GM21390 (cell line): ENCODE measurements around the gene ZNF280D.
"Not testable (repeated sequence)": the region's sequence is repeated elsewhere in the genome, so short reads cannot be mapped to it uniquely, and the experiment has no call there.

Experiments used
- ATAC-seq: cut with Tn5 transposase; IDR thresholded peaks from one replicate; pipeline ENCODE4 v1.9.1; 2021; ENCODE audit not compliant: unreplicated experiment

Gene ZNF280D, protein sequence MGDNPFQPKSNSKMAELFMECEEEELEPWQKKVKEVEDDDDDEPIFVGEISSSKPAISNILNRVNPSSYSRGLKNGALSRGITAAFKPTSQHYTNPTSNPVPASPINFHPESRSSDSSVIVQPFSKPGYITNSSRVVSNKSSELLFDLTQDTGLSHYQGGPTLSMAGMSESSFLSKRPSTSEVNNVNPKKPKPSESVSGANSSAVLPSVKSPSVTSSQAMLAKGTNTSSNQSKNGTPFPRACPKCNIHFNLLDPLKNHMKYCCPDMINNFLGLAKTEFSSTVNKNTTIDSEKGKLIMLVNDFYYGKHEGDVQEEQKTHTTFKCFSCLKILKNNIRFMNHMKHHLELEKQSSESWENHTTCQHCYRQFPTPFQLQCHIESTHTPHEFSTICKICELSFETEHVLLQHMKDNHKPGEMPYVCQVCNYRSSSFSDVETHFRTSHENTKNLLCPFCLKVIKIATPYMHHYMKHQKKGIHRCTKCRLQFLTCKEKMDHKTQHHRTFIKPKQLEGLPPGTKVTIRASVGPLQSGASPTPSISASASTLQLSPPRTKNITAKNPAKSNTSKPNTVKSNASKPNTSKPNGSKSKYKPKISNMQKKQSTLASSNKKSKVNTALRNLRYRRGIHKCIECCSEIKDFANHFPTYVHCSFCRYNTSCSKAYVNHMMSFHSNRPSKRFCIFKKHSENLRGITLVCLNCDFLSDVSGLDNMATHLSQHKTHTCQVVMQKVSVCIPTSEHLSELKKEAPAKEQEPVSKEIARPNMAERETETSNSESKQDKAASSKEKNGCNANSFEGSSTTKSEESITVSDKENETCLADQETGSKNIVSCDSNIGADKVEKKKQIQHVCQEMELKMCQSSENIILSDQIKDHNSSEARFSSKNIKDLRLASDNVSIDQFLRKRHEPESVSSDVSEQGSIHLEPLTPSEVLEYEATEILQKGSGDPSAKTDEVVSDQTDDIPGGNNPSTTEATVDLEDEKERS

DNA sequence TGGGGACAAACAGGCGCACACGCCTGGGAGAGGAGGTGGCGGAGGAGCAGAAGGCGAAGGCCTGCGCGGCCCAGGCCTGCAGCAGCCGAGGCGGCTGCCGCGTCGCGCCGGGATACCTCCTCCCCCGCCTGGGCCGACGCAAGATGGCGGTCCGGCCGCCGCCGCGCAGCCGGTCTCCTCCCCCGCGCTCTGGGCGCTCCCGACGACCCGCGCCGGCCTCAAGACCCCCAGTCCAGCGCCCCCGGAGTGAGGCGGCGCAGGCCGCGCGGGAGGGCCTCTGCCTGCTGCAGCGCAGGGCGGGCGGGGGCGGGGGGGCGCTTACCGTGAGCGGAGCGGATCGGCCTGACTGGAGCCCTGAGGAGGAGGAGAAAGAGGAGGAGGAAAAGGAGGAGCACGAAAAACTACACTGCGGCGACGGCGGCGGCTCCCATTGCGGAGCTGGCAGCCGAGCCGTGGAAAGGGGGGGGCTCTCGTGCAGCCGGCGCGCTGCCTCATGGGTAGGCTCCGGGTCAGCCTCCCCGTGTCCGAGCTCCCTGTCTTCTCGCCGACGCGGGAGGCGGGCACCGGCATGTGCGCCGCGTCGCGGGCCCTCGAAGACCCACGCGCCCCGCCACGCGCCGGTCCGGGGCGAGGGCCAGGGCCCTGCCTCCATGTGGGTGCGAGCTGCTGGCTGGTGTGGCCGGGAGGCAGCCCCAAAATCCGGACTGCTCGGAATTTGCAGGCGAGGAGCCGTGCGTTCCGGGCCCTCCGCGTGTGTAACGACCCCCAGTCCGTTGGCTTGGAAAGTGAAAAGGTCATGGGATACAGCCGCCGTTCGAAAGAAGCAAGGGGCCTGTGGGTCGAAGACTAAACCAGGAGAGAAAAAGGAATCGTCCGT is at the start of gene ZNF280D:
TSS of gene ZNF280D (minus strand) at position 374 of the 877 bp plus-strand sequence. CDS start 26,400 bp downstream, outside the sequence.
- peak; percentile 77 for ATAC-seq

DNA sequence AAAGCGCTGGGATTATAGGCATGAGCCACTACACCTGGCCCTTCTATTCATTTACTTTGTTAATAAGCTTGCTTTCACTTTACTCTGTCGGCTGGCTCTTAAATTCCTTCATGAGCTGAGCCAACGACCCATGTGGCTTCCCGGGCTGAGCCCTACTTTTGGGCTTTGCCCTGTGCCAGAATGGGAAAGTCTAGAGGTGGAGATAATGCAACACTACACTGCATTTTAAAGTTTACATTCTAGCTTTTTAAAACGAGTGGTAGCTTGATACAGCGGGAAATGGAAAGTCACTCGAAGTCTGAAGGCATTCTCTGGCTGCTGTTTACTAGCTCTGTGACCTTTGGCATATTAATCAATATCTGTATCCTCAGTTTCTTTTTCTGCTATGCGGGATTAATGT is 49.0 kb upstream of the ZNF280D start:
- no peak for ATAC-seq

DNA sequence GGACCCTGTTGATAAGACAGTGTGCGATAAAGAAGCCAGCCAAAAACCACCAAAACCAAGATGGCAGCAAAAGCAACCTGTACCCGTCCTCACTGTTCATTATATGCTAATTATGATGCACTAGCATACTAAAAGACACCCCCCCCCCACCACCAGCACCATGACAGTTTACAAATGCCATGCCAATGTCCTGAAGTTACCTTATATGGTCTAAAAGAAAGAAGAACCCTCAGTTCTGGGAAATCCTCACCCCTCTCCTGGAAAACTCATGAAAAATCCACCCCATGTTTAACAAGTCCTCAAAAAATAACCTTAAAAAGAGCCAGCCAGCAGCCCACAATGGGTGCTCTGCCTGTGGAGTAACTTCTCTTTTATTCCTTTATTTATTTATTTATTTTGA is 48.4 kb upstream of the ZNF280D start:
- no peak for ATAC-seq

DNA sequence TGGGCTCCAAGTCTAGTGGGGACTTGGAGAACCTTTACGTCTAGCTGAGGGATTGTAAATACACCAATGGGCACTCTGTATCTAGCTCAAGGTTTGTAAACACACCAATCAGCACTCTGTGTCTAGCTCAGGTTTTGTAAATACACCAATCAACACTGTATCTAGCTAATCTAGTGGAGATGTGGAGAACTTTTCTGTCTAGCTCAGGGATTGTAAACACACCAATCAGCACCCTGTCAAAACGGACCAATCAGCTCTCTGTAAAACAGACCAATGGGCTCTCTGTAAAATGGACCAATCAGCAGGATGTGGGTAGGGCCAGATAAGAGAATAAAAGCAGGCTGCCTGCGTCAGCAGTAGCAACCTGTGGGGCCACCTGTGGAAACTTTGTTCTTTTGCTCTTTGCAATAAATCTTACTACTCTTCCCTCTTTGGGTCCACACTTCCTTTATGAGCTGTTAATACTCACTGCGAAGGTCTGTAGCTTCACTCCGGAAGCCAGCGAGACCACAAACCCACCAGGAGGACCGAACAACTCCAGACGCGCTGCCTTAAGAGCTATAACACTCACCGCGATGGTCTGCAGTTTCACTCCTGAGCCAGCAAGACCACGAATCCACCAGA is 46.9 kb upstream of the ZNF280D start:
- ATAC-seq = not testable (repeated sequence)

DNA sequence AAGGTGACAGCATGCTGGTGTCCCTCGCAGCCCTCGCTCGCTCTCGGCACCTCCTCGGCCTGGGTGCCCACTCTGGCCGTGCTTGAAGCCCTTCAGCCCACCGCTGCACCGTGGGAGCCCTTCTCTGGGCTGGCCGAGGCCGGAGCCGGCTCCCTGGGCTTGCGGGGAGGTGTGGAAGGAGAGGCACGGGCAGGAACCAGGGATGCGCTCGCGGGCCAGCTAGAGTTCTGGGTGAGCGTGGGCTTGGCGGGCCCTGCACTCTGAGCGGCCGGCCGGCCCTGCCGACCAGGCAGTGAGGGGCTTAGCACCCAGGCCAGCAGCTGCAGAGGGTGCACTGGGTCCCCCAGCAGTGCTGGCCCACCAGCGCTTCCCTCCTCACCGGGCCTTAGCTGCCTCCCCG is 46.1 kb upstream of the ZNF280D start:
- not testable (repeated sequence) for ATAC-seq

DNA sequence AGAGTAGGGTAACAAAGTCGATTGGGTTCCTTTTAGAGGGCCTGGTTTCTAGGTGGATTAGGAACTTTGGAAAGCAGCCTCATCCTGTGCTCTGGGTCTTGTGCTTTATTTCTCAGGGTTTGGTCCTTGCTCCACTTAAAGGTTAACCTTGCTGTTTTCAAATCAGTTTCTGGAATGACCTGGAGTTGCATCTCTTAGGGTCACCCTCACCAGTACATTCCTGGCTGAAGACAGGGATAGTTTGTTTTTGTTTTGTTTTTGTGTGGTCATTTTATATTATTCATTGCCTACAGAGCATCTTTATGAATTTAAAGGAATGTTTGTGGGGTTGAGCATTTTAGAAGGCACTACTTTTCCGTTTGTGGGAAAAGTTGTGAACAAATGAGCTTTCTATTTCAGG is 45.5 kb upstream of the ZNF280D start:
- ATAC-seq = no peak

DNA sequence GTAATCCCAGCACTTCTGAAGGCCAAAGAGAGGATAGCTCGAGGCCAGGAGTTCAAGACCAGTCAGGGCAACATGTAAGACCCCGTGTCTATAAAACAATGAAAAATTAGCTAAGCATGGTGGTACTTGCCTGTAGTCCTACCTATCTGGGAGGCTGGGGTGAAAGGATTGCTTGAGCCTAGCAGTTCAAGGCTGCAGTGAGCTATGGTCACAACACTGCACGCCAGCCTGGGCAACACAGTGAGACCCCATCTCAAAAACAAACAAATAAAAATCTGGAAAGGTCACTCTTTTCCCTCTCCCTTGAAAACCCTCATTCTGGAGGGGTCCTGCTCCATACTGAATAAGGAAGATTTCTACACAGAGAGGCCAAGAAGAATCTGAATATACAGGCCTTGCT is 43.5 kb upstream of the ZNF280D start:
- ATAC-seq = no peak

DNA sequence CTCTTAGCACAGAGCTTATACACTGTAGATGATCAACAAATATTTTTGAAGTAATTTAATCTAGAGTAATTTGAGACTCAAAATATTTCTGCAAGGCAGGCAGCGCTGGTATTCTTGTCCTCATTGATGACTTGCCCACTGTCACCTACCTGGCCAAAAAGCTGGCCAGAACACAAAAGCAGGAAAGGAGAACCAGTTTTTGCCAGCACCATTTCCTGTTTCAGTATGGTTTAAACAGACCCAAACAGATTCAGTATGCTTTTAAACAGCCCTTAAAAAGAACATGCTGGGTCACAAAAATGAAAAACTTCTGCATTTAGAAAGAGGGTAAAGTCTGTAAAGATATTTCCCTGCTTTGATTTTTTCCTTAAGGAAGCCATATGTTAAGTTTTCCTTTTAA is 42.3 kb upstream of the ZNF280D start:
- ATAC-seq = no peak

DNA sequence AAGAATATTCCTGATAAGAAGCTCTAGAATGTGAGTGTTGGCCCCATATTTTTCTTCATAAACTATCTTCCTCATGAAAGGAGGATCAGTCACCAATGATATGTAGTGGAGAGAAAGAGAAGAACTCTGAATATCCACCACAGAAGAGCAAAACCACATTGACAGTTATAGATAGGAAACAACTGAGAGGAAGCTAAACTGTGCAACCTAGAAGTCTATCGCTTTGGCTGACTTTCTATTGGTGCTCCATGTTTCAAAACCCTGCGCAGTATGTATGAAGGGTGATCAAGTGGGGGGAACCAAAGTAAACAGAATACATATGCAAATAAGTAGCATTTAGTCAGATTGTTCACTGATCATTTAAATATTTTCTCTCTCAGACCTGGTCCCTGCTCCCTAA is 41.0 kb upstream of the ZNF280D start:
- ATAC-seq = no peak

DNA sequence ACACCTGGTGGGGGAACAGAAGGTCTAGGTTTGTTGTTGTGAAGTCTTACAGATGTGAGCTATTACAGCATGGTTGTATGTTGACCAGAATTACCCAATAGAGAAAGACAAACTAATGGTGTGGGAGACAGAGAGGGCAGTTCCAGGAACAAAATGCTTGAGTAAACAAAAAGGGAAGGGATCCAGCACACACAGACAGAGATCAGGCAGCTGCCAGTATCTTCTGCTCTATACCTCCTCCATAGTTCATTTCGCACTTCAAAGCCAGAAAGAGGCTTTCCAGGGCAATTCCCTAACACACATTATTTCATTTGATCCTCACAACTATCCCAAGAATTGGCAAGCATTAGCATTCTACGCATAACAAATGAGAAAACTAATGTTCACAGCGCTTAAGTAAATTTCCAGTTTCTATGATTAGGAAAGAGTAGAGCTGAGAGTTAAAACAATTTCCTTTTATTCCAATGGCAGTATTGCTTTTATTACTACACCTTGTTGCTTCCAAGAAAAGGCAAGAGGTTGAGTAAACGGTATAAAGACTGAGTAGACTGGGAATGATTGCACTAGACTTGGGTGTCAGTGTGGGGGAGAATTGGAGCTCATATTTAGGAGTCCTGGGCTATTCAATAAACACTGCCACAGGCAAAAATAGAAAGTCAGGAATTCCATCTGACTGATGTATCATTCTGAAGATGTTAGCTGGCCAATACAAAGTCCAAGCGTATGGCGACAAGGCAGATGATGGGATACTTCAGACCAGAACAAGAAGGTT is 39.7 kb upstream of the ZNF280D start:
- no peak for ATAC-seq

DNA sequence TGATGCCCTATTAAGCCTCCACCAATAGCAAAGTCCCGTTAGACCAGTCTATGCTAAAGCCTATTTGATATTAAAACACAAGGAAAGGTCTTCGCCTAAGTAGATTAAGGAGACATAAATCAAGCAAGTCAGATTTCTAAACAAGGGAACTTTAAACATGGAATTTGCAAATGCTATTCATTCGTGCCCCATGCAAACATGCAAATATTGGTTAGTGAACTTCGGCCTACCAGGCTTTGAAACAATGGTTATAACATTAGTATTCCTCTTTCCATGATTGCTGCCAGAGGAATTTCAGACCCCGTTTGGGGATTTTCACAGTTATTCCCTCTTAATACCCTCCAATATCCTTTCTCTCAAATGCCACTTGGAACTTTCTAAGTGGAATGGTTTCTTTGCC is 36.9 kb upstream of the ZNF280D start:
- ATAC-seq = no peak

DNA sequence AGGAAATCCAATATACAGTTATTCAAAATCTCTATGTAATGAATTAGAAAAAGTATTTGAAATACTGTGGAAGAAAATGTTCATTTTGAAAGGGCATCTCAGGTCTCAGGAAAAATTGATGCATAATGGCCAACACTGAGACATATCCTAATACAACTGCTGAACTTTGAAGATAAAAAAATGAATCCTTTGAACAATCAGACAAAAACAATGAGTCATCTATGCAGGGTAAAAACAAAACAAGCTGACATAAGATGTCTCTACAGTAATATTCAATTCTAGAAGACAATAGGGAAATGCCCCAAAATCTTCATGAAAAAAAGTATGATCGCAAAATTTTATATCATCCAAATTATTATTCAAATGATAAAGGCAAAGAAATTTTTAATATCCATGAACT is 34.0 kb upstream of the ZNF280D start:
- ATAC-seq = no peak

DNA sequence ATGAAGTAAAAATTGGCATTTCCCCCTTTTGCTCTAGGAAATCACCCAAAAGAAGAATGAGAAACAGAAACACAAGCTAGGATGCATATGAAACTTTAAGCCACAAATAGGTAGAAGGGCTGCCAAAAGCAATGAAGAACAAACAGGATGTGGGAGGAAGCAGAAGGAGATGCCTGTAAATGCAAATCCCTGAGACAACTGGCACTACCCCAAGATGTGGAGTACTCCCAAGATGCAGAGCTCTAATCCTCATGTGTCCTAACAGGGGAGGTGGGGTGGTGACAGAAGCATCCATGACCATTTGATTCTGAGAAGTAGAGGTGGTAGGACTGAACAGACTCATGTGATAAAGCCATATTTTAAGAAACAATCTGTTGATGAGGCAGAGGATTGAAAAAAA is 31.9 kb upstream of the ZNF280D start:
- peak; percentile 61 for ATAC-seq

DNA sequence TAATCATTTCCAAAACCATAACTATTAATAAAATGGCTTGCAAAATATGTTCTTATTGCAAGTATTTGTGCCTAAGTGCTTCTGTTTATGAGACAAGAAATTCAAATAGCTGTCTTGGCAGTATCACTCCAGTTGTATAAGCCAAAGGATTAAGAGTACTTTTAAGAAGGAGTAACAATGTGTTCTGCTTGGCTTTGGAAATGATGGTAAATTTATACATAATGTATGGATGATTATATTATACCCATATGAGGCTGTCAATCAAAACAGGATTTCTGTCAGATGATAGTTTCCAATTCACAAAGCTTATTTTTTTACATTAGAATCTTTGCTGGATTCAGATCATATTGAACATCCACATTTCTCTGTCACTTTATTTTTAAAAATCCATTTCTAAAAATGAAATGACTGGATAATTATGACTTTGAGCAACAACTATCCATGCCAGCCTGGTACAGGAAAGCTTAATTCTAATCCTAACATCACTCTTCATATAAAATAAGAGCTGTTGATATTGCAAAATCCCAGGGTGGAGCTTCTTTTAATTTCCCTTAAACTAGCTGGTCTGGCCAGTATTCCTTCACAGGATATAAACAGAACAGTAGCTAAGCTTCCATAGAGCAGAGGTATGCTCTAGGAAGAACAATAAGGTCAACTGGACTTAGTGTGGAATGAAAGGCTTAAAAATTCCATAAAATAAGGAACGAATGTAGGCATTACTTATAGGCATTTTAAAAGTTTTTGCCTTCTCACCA is 30.0 kb upstream of the ZNF280D start:
- no peak for ATAC-seq

DNA sequence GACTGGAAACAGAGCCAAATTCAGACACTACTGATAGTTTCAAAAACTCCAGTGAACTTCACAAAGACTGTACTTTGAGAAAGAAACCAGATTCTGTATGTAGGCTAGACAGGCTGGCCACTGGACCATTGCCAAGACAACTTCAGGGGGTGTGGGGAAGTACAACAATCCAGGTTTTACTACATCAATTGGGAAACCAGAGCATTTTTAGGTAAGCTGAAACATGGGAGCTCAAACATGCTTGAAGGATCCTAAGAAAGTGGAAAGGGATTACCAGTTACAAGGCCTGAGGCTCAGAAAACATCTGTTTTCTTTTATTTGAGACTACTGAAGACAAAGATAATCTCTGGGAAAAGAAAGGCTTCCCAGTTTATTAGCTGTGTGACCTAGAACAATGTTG is 26.9 kb upstream of the ZNF280D start:
- ATAC-seq = no peak

DNA sequence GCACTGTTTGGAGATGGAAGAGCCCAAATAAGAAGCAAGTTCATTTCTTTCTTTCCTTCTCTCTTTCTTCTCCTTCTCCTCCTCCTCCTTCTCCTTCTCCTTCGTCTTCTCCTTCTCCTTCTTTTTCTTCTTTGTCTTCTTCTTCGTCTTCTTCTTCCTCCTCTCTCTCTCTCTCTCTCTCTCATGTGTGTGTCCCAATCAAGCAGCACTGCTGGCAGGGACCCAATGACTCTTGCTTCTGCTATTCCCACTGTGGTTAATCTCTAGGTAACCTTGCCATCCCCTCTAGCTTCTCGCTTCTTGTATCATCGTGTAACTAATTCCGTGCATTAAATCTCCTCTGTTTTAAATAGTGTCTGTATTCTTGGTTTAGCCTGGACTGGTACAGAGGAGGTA is 26.1 kb upstream of the ZNF280D start:
- no peak for ATAC-seq

DNA sequence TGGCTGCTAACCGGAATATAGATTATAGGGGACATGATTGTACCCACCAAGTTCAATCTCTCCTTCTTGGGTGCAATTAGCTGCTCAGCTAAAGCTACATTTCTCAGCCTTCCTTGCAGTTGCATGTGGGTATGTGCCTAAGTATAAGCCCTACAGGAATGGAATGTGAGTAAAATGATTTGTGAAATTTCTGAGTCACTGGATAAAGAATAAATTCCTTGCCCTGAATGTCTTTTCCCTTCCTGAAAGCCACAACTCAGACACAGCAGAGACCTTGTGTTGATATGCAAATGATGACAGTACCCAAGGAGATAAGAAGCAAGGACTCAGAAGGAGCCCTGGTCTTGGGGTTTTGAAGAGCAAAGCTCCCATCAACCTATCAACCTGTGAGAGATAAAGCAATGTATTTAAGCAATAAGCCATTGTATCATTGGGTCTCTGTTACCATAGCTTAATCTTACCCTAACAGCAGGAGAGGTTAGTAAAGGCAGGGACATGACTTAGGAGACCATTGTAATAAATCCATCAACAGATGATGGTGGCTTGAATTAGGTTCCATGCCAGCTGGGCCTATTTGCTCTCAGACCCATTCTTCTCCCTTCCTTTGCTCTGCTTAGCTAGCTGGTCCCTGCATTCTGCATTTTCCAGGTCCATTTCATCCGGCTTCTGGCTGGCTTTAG is 25.6 kb upstream of the ZNF280D start:
- ATAC-seq = no peak

DNA sequence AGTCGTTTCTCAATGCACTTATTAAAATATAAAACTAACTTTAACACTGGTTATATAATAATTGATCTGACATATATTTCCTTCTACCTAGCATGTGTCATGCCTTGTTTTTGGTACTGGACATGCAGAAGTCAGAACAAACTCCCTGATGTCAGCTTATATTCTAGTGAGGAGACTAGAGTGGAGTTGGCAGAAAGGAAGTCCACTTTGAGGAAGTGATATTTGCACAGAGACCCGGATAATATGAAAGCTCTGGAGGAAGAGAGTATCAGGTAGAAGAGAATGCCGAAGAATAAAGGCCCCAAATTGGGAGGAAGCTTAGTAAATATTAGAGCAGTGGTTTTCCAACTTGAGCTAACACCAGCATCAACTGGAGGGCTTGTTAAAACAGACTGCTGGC is 24.6 kb upstream of the ZNF280D start:
- ATAC-seq = no peak
